SK-N-SH (cell line): ENCODE data around the gene SRRM4. TPM values are rescaled to one million over a fixed set of nuclear protein-coding genes. Genes with fewer than 3 reads are reported as not detected.

Experiments used
- CTCF ChIA-PET: fragments of 300-600, 350-600 bp; formaldehyde crosslinking; extraction: SDS; loops from one replicate; lab custom pipeline; 2021; lab: Yijun Ruan, JAX
- POLR2A ChIA-PET: fragments of 350-600 bp; sonication (Branson Sonifier 250); formaldehyde crosslinking; extraction: SDS; loops from one replicate; lab custom pipeline; 2020; ENCODE audit warnings: antibody characterized with exemption, inconsistent platforms; lab: Yijun Ruan, JAX
- DNase-seq: peaks from one replicate; pipeline ENCODE4 v3.0.0; 2012
- H2AFZ ChIP-seq: fragments of 200-600 bp; sonication (generic); 2 replicates; pipeline ENCODE4 v1.8.1; 2016; ENCODE audit warnings: antibody characterized with exemption, mild to moderate bottlenecking, low read depth
- H3F3A ChIP-seq: fragments of 200-600 bp; sonication (generic); replicated peaks from 2 replicates; pipeline ENCODE3; 2016; ENCODE audit warnings: antibody characterized with exemption, mild to moderate bottlenecking; ENCODE audit not compliant: insufficient read depth
- H3K27ac ChIP-seq, 2 experiments: fragments of 200-500 bp in 1 of 2; fragments of 200-600 bp in 1 of 2; sonication (Bioruptor generic) in 1 of 2; sonication (generic), shearing (Covaris generic) in 1 of 2; 2 replicates each; pipeline versions ENCODE4 v1.5.1 to v1.6.1; 2014 to 2016; ENCODE audit warnings: low read depth in 2 of 2, inconsistent platforms in 1 of 2, low read length in 1 of 2, mild to moderate bottlenecking in 1 of 2, mixed read lengths in 1 of 2
- H3K27me3 ChIP-seq: fragments of 200-600 bp; sonication (generic), shearing (Covaris generic); 2 replicates; pipeline ENCODE4 v1.6.1; 2016; ENCODE audit warnings: mixed run types; ENCODE audit not compliant: insufficient read depth
- H3K36me3 ChIP-seq, 2 experiments: fragments of 200-500 bp in 1 of 2; fragments of 200-600 bp in 1 of 2; sonication (Bioruptor generic) in 1 of 2; sonication (generic) in 1 of 2; replicated peaks in 1 of 2; 2 replicates each; pipeline versions ENCODE3 to v1.5.1; 2014 to 2016; ENCODE audit warnings: low read length in 1 of 2, mild to moderate bottlenecking in 1 of 2; ENCODE audit not compliant: insufficient read depth in 2 of 2, control insufficient read depth in 1 of 2
- H3K4me1 ChIP-seq, 2 experiments: fragments of 200-500 bp in 1 of 2; fragments of 200-600 bp in 1 of 2; sonication (Bioruptor generic) in 1 of 2; sonication (generic), shearing (Covaris generic) in 1 of 2; 2 replicates each; pipeline versions ENCODE4 v1.5.1 to v1.6.1; 2014 to 2016; ENCODE audit warnings: low read depth in 1 of 2, low read length in 1 of 2, mixed run types in 1 of 2; ENCODE audit not compliant: insufficient read depth in 2 of 2, control insufficient read depth in 1 of 2
- H3K4me2 ChIP-seq: fragments of 200-600 bp; sonication (generic), shearing (Covaris generic); 2 replicates; pipeline ENCODE4 v1.6.1; 2017; ENCODE audit warnings: mixed run types
- H3K4me3 ChIP-seq, 2 experiments: fragments of 200-500 bp in 1 of 2; fragments of 200-600 bp in 1 of 2; sonication (Bioruptor generic) in 1 of 2; sonication (generic), shearing (Covaris generic) in 1 of 2; 2 replicates each; pipeline versions ENCODE4 v1.5.1 to v1.8.1; 2014 to 2016; ENCODE audit warnings: low read depth in 2 of 2, inconsistent platforms in 1 of 2, low read length in 1 of 2, mild to moderate bottlenecking in 1 of 2, mixed read lengths in 1 of 2, moderate library complexity in 1 of 2
- H3K79me2 ChIP-seq: fragments of 200-600 bp; sonication (generic); 2 replicates; pipeline ENCODE4 v1.8.1; 2017; ENCODE audit warnings: mild to moderate bottlenecking; ENCODE audit not compliant: insufficient read depth
- H3K9ac ChIP-seq: fragments of 200-600 bp; sonication (generic); 2 replicates; pipeline ENCODE4 v1.6.1; 2017; ENCODE audit warnings: mixed run types
- H3K9me2 ChIP-seq: fragments of 200-600 bp; sonication (generic); 2 replicates; pipeline ENCODE4 v1.6.1; 2017; ENCODE audit warnings: mixed run types
- H3K9me3 ChIP-seq: fragments of 200-600 bp; sonication (generic); 2 replicates; pipeline ENCODE4 v1.6.1; 2017; ENCODE audit warnings: mixed run types, mild to moderate bottlenecking, moderate library complexity
- H4K20me1 ChIP-seq: fragments of 200-600 bp; sonication (generic); 2 replicates; pipeline ENCODE4 v1.6.1; 2017; ENCODE audit warnings: mild to moderate bottlenecking, mixed run types; ENCODE audit not compliant: insufficient read depth
- EP300 ChIP-seq, 2 experiments: IDR thresholded peaks; 2 replicates each; pipeline versions ENCODE4 v1.4.0 to v1.6.1; 2012; ENCODE audit warnings: borderline replicate concordance in 1 of 2, low read depth in 1 of 2, low read length in 1 of 2
- EZH2phosphoT487 ChIP-seq: fragments of 200-600 bp; sonication (generic); IDR thresholded peaks from 2 replicates; pipeline ENCODE4 v1.6.1; 2017; ENCODE audit warnings: low read depth, mixed run types, mild to moderate bottlenecking, antibody characterized with exemption, moderate library complexity, borderline replicate concordance
- GABPA ChIP-seq: IDR thresholded peaks from 2 replicates; pipeline ENCODE4 v1.4.0; 2012; ENCODE audit warnings: low read depth, mild to moderate bottlenecking
- MAX ChIP-seq: IDR thresholded peaks from 2 replicates; pipeline ENCODE4 v1.4.0; 2012; ENCODE audit warnings: low read depth
- NFIC ChIP-seq: IDR thresholded peaks from 2 replicates; pipeline ENCODE4 v1.4.0; 2012; ENCODE audit warnings: borderline replicate concordance
- NRF1 ChIP-seq: IDR thresholded peaks from 2 replicates; pipeline ENCODE4 v1.6.1; 2012; ENCODE audit warnings: low read depth, mild to moderate bottlenecking, low read length
- PBX3 ChIP-seq: IDR thresholded peaks from 2 replicates; pipeline ENCODE4; 2012
- RCOR1 ChIP-seq: fragments of 150-350 bp; IDR thresholded peaks from 2 replicates; pipeline ENCODE4 v1.6.1; 2017; ENCODE audit warnings: antibody characterized with exemption, low read length
- RFX5 ChIP-seq: IDR thresholded peaks from 2 replicates; pipeline ENCODE4 v1.6.1; 2012; ENCODE audit warnings: mild to moderate bottlenecking, improper control_type of control experiment, low read length
- SIN3A ChIP-seq: IDR thresholded peaks from 2 replicates; pipeline ENCODE4 v1.6.1; 2012; ENCODE audit warnings: low read depth, mild to moderate bottlenecking, low read length, moderate library complexity, borderline replicate concordance
- TCF12 ChIP-seq: IDR thresholded peaks from 2 replicates; pipeline ENCODE4 v1.4.0; 2012
- USF1 ChIP-seq: IDR thresholded peaks from 2 replicates; pipeline ENCODE4 v1.4.0; 2012; ENCODE audit warnings: low read depth, borderline replicate concordance
- USF2 ChIP-seq: fragments of 150-350 bp; IDR thresholded peaks from 2 replicates; pipeline ENCODE4 v1.6.1; 2017; ENCODE audit warnings: antibody characterized with exemption, low read length, low read depth, borderline replicate concordance
- YY1 ChIP-seq: IDR thresholded peaks from 2 replicates; pipeline ENCODE4 v1.4.0; 2012; ENCODE audit warnings: low read depth, mild to moderate bottlenecking
- WGBS: methylation state at CpG from one replicate; pipeline ENCODE4 v1.1.6; 2017; ENCODE audit warnings: low lambda C conversion rate; 5-methylcytosine and 5-hydroxymethylcytosine counted together
- polyA plus RNA-seq, 3 experiments: library from polyadenylated mRNA; depleted of rRNA; stranded (reverse); fragments of >200 nt; gene quantifications; 2 replicates each; pipeline ENCODE4 v1.2.3, GENCODE V29; 2012

Gene SRRM4
- polyA plus RNA-seq, 1 of the 3 experiments (the other 2 are of a cell fraction), result 0.03 TPM

GRCh38 chr12:119154435-119154818 is 173.1 kb downstream of the SRRM4 start (continued):
- TF ChIP-seq PBX3 (no peak), NRF1 (no peak), USF1 (no peak), RCOR1 (no peak), USF2 (no peak), EP300 (IDR thresholded peaks at IDR 0.05; ENCODE audit: borderline replicate concordance in 1 of 2, low read depth in 1 of 2, low read length in 1 of 2) (no peak), TCF12 (no peak)

- 76% methylated on average over 28 of the region's 35 CpGs for WGBS
- CTCF ChIA-PET, result interaction anchor here (1.1 to 1.5 kb wide), 4 partner anchors 19 to 257 kb away, joined by 3 to 7 read pairs (median 5); no protein-coding TSS in a partner anchor
- Histone ChIP-seq H3K79me2 (no peaks in the 10 kb centered on the region), H3F3A (no peaks in the 10 kb centered on the region), H3K27ac (no peak overlapping the region), H3K9me3 (no peaks in the 10 kb centered on the region), H3K27me3 (no peaks in the 10 kb centered on the region), H4K20me1 (no peaks in the 10 kb centered on the region), H3K9ac (no peak overlapping the region), H3K4me2 (no peak overlapping the region), H2AFZ (no peak overlapping the region), H3K4me1 (no peaks in the 10 kb centered on the region; a peak in 1 of 4 replicates), H3K4me3 (no peak overlapping the region), H3K36me3 (no peaks in the 10 kb centered on the region), H3K9me2 (no peaks in the 10 kb centered on the region)
- POLR2A ChIA-PET, result no interaction called here
- TF ChIP-seq YY1 (no peak), NFIC (no peak), MAX (no peak), GABPA (no peak), RFX5 (no peak), EZH2phosphoT487 (no peak), NRF1 (no peak), SIN3A (no peak)
- peak; percentile 54 for DNase-seq
Measured at GRCh38 chr12:119156401-119157044, 175.2 kb downstream of the SRRM4 start.
